Measurements from ENCODE around the gene LMNA. TPM values are rescaled to one million over a fixed set of nuclear protein-coding genes. Genes with fewer than 3 reads are reported as not detected.
A peak's percentile ranks its signal among the peaks of the same experiment; 100 is the strongest.

Gene LMNA
- total RNA-seq, 1 experiment from 2014 or later, result 68.8 TPM

- CTCF ChIA-PET, result interaction anchor here (0.6 to 4.1 kb wide), 9 partner anchors 8 to 360 kb away, joined by 3 to 18 read pairs (median 4); no protein-coding TSS in a partner anchor
Observed at GRCh38 chr1:156164125-156164831, 49.8 kb downstream of the LMNA start.

GRCh38 chr1:156165083-156165482 lies 50.6 kb downstream of the LMNA start:
- no peak for ATAC-seq
- POLR2A ChIA-PET, result interaction anchor here (1.0 kb wide), 1 partner anchor 48 kb away, joined by 3 read pairs; the partner anchor contains the start of gene PMF1

More at GRCh38 chr1:156164125-156164831, 49.8 kb downstream of the LMNA start:
- Mint-ChIP-seq H3K9me3 (no peaks in the 10 kb centered on the region), H3K27me3 (ENCODE audit: low read depth) (no peaks in the 10 kb centered on the region), H3K4me1 (peaks cover 25% of the 10 kb centered on the region), H3K36me3 (0 out of 2 replicates have a peak, but pooled peaks cover 4% of the 10 kb centered on the region), H3K4me3 (no peak overlapping the region), H3K27ac (peak overlapping the region; percentile 7; the same call in 1 of the 2 replicates)
- TF ChIP-seq AR (CRISPR knock-in tag; IDR thresholded peaks at IDR 0.05) (no peak), GTF2I (CRISPR knock-in tag; conservative IDR thresholded peaks at IDR 0.05) (no peak), RORB (CRISPR knock-in tag; IDR thresholded peaks at IDR 0.05) (no peak), CBFB (CRISPR knock-in tag; IDR thresholded peaks at IDR 0.05; ENCODE audit: low read depth) (no peak), PREB (CRISPR knock-in tag; IDR thresholded peaks at IDR 0.05; ENCODE audit: borderline replicate concordance) (no peak), JUN (CRISPR knock-in tag; IDR thresholded peaks at IDR 0.05) (no peak)
- POLR2A ChIA-PET, result interaction anchor here (1.0 kb wide), 1 partner anchor 49 kb away, joined by 3 read pairs; the partner anchor contains the start of gene PMF1
- no peak for DNase-seq (ENCODE audit: low spot score)
- no peak for ATAC-seq

More at GRCh38 chr1:156165083-156165482, 50.6 kb downstream of the LMNA start:
- Mint-ChIP-seq H3K36me3 (0 out of 2 replicates have a peak, but pooled peaks cover 4% of the 10 kb centered on the region), H3K27me3 (ENCODE audit: low read depth) (no peaks in the 10 kb centered on the region), H3K4me1 (peaks cover 22% of the 10 kb centered on the region), H3K27ac (no peak overlapping the region), H3K9me3 (no peaks in the 10 kb centered on the region), H3K4me3 (no peak overlapping the region)
- CTCF ChIA-PET, result interaction anchor here (1.5 to 1.9 kb wide), 3 partner anchors 19 to 60 kb away, joined by 3 to 6 read pairs (median 6); no protein-coding TSS in a partner anchor
- no peak for DNase-seq (ENCODE audit: low spot score)
- no peak for TF ChIP-seq NFATC4 (CRISPR knock-in tag; IDR thresholded peaks at IDR 0.05)
- no peak for TF ChIP-seq MLX (CRISPR knock-in tag; IDR thresholded peaks at IDR 0.05)
- TF ChIP-seq ZNF138 (CRISPR knock-in tag; conservative IDR thresholded peaks at IDR 0.05), result no peak
- TF ChIP-seq ZNF281 (CRISPR knock-in tag; IDR thresholded peaks at IDR 0.05), result no peak
- no peak for TF ChIP-seq ATF1 (CRISPR knock-in tag; IDR thresholded peaks at IDR 0.05)
- no peak for TF ChIP-seq IRF1 (CRISPR knock-in tag; IDR thresholded peaks at IDR 0.05)
- TF ChIP-seq HMGXB4 (CRISPR knock-in tag; IDR thresholded peaks at IDR 0.05), result no peak
- TF ChIP-seq GRHL2 (CRISPR knock-in tag; IDR thresholded peaks at IDR 0.05; ENCODE audit: insufficient replicate concordance, severe bottlenecking), result no peak
- no peak for TF ChIP-seq TEAD1 (CRISPR knock-in tag; IDR thresholded peaks at IDR 0.05)
- no peak for TF ChIP-seq CREM (CRISPR knock-in tag; IDR thresholded peaks at IDR 0.05)
- no peak for TF ChIP-seq USF1 (CRISPR knock-in tag; IDR thresholded peaks at IDR 0.05)
